Kidney epithelial cell (primary cell): Measurements from ENCODE around the gene TM7SF2. TPM values are rescaled to one million over a fixed set of nuclear protein-coding genes. Genes with fewer than 3 reads are reported as not detected.
A peak's percentile ranks its signal among the peaks of the same experiment; 100 is the strongest.
"Not testable (repeated sequence)": the region's sequence is repeated elsewhere in the genome, so short reads cannot be mapped to it uniquely, and the experiment has no call there.

Experiments
- DNase-seq: peaks from one replicate; pipeline ENCODE4 v3.0.0-alpha.2; 2010; ENCODE audit warnings: low read depth
- H3K27me3 ChIP-seq: 2 replicates; pipeline ENCODE4 v1.6.0; 2011; ENCODE audit warnings: low read length; ENCODE audit not compliant: control insufficient read depth, insufficient read depth
- H3K36me3 ChIP-seq: 2 replicates; pipeline ENCODE4 v1.5.1; 2011; ENCODE audit warnings: low read length; ENCODE audit not compliant: control insufficient read depth, insufficient read depth
- H3K4me3 ChIP-seq: 2 replicates; pipeline ENCODE4 v1.5.1; 2011; ENCODE audit warnings: low read depth, mild to moderate bottlenecking, control low read depth, low read length
- total RNA-seq: library from RNA; depleted of rRNA; stranded (reverse); fragments of >200 nt; gene quantifications from 2 replicates; pipeline ENCODE4 v1.2.3, GENCODE V29; 2015
- TF ChIP-seq, protein P1 (sequence below): IDR thresholded peaks from 2 replicates; pipeline ENCODE4 v1.5.1; 2011; ENCODE audit warnings: mild to moderate bottlenecking, moderate library complexity, low read length, control low read depth, inconsistent platforms; ENCODE audit not compliant: insufficient read depth, poor library complexity, severe bottlenecking

TM7SF2 gene
- total RNA-seq, 1 donor from 2014 or later = 42.6 TPM

DNA sequence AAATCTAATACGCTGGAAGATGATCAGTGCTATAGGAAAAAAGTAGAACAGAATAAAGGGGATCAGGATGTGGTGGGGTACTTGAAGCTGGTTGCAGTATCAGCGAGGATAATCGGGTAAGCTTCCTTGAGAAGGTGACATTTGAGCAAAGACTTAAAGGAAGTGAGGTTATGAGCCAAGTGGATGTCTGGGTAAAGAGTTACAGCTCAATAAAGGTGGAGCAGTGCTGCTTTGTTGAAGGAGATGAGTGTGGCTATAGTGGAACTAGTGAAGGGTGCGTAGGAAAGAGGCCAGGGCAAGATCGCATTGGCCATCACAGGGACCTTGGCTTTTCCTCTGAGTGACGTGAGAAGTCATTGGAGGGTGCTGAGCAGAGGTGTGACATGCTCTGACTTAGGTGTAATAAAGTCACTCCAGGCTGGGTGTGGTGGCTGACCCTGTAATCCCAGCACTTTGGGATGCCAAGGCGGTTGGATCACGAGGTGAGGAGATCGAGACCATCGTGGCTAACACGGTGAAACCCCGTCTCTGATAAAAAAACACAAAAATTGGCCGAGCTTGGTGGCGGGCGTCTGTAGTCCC, 24.9 kb downstream of the TM7SF2 start:
- no peak for DNase-seq
- Histone ChIP-seq H3K4me3 (no peak overlapping the region), H3K27me3 (peaks cover 2% of the 10 kb centered on the region), H3K36me3 (no peaks in the 10 kb centered on the region)
- TF ChIP-seq, protein P1, sequence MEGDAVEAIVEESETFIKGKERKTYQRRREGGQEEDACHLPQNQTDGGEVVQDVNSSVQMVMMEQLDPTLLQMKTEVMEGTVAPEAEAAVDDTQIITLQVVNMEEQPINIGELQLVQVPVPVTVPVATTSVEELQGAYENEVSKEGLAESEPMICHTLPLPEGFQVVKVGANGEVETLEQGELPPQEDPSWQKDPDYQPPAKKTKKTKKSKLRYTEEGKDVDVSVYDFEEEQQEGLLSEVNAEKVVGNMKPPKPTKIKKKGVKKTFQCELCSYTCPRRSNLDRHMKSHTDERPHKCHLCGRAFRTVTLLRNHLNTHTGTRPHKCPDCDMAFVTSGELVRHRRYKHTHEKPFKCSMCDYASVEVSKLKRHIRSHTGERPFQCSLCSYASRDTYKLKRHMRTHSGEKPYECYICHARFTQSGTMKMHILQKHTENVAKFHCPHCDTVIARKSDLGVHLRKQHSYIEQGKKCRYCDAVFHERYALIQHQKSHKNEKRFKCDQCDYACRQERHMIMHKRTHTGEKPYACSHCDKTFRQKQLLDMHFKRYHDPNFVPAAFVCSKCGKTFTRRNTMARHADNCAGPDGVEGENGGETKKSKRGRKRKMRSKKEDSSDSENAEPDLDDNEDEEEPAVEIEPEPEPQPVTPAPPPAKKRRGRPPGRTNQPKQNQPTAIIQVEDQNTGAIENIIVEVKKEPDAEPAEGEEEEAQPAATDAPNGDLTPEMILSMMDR = no peak

DNA sequence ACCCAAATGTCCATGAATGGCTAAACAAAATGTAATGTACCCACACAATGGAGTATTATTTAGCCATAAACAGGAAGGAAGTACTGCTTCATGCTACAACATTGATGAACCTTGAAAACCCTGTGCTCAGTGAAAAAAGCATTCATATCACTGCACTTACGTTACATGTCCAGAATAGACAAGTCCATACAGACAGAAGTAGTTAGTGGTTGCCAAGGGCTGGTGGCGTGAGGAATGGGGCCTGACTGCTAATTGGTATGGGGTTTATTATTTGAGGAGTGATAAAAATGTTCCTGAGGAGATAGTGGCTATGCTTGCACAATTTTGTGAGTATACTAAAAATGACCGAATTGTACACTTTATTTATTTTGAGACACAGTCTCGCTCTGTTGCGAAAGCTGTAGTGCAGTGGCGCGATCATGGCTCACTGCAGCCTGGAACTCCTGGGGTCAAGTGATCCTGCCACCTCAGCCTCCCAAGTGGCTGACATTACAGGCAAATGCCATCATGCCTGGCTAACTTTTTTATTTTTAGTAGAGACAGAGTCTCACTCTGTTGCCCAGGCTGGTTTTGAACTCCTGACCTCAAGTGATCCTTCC, 30.3 kb downstream of the TM7SF2 start:
- H3K27me3 ChIP-seq = peaks cover 2% of the 10 kb centered on the region
- H3K36me3 ChIP-seq = no peaks in the 10 kb centered on the region
- TF ChIP-seq, protein P1 = no peak
- no peak for DNase-seq
- no peak overlapping the region for H3K4me3 ChIP-seq

DNA sequence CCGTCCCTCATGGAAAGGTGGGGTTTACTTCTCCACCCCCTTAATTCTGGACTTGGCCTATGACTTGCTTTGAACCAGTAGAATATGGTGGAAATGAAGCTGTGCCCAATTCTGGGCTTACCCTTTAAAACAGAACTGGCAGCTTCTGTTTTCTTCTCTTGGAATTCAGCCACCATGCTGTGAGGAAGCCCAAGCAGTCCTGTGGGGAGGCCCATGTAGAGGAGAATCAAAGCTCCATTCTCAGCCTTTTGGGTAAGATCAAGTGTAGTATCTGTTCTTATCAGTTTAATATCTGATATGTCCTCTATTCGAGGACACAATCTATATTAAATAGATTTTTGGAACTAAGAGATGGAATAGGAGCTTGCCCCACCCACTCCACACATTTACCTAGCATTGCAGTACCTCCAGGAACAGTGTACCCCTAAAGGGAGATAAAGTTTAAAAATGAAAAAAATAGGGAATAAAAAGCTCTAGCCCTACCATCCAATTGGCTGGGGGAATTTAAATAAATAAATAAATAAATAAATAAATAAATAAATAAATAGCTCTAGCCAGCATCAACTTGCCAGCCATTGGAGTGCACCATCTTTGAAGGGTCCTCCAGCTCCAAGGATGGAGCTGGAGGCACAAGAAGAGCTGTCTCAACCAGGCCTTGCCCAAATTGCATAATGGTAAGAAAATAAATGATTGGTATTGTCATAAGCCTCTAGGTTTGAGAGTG, 35.8 kb downstream of the TM7SF2 start:
- no peak overlapping the region for H3K4me3 ChIP-seq
- H3K36me3 ChIP-seq = no peaks in the 10 kb centered on the region
- no peak for DNase-seq
- H3K27me3 ChIP-seq = no peaks in the 10 kb centered on the region
- TF ChIP-seq, protein P1 = no peak

DNA sequence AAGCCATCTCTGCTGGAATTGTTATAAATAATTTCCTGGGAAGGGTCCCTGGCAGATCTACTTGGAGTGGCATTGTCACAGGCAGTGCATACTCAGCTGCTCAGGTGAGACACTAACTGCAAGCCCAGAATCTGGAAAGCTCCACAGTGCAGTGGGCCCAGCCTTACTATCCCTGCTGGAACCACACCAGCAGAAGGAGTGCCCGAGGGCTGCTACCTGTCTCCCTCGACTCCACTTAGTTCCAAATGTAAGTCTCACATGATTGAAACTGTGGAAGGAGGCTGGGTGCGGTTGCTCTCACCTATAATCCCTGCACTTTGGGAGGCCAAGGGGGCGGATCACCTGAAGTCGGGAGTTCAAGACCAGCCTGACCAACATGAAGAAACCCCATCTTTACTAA, 37.0 kb downstream of the TM7SF2 start:
- TF ChIP-seq, protein P1 = no peak
- Histone ChIP-seq H3K36me3 (no peaks in the 10 kb centered on the region), H3K4me3 (no peak overlapping the region), H3K27me3 (no peaks in the 10 kb centered on the region)
- no peak for DNase-seq

DNA sequence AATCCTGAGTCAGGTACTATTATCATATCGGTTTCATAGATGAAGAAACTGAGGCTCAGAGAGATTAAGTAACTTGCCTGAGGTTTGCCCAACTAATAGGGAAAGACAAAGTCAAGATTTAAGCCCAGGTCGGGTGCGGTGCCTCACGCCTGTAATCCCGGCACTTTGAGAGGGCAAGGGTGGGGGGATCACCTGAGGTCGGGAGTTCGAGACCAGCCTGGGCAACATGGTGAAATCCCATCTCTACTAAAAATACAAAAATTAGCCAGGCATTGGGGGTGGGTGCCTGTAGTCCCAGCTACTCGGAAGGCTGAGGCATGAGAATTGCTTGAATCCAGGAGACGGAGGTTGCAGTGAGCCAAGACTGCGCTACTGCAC, 38.4 kb downstream of the TM7SF2 start:
- H3K36me3 ChIP-seq, H3K4me3 ChIP-seq, DNase-seq, H3K27me3 ChIP-seq: not testable (repeated sequence)

GRCh38 chr11:65150509-65151299, 39.0 kb downstream of the TM7SF2 start:
- no peaks in the 10 kb centered on the region for H3K27me3 ChIP-seq
- H3K4me3 ChIP-seq = no peak overlapping the region
- TF ChIP-seq, protein P1 = no peak
- H3K36me3 ChIP-seq = no peaks in the 10 kb centered on the region
- DNase-seq = peak; percentile 71
